ENCODE results near the gene AKAP10. TPM values are rescaled to one million over a fixed set of nuclear protein-coding genes. Genes with fewer than 3 reads are reported as not detected.
"Not testable (repeated sequence)": the region's sequence is repeated elsewhere in the genome, so short reads cannot be mapped to it uniquely, and the experiment has no call there.

AKAP10 gene
- 22.5 and 27.1 TPM in 2 replicates for total RNA-seq
- long read RNA-seq, full-length matches to known transcripts, result 3 of 12 reads
- long read RNA-seq, partial matches to known transcripts, result 3 of 12 reads
- long read RNA-seq, other reads (novel, unspliced or antisense), result 6 of 12 reads

- TF ChIP-seq CTCF (conservative IDR thresholded peaks at IDR 0.05), result no peak
- peak within 1 kb of the TSS; percentile 96 for H3K4me3 Mint-ChIP-seq
- peak within 1 kb of the TSS; percentile 93 for H3K27ac Mint-ChIP-seq (ENCODE audit: unreplicated experiment)
- H3K9me3 Mint-ChIP-seq, result peaks cover 7% of the 10 kb centered on the region
- peaks cover 24% of the 10 kb centered on the region for H3K4me1 Mint-ChIP-seq
- peaks cover 7% of the 10 kb centered on the region for H3K36me3 Mint-ChIP-seq (ENCODE audit: low read depth)
- peak; percentile 96 for DNase-seq (ENCODE audit: low read depth, low spot score)
- no peaks in the 10 kb centered on the region for H3K27me3 Mint-ChIP-seq (ENCODE audit: low read depth)
Measured at GRCh38 chr17:19977293-19978208, at the start of gene AKAP10. TSS of gene AKAP10 (minus strand) at chr17:19977828. CDS start at chr17:19977679, 149 bp downstream.

GRCh38 chr17:20026960-20027359 lies 49.3 kb upstream of the AKAP10 start:
- no peaks in the 10 kb centered on the region for H3K36me3 Mint-ChIP-seq (ENCODE audit: low read depth)
- H3K27ac Mint-ChIP-seq (ENCODE audit: unreplicated experiment), result no peak overlapping the region
- no peak for TF ChIP-seq CTCF (conservative IDR thresholded peaks at IDR 0.05)
- H3K4me3 Mint-ChIP-seq, result no peak overlapping the region
- peaks cover 18% of the 10 kb centered on the region for H3K27me3 Mint-ChIP-seq (ENCODE audit: low read depth)
- no peak for DNase-seq (ENCODE audit: low read depth, low spot score)
- H3K4me1 Mint-ChIP-seq, result no peaks in the 10 kb centered on the region
- no peaks in the 10 kb centered on the region for H3K9me3 Mint-ChIP-seq

- Mint-ChIP-seq H3K27me3 (ENCODE audit: low read depth) (peaks cover 20% of the 10 kb centered on the region), H3K4me3 (no peak overlapping the region), H3K9me3 (peaks cover 2% of the 10 kb centered on the region), H3K4me1 (no peaks in the 10 kb centered on the region), H3K36me3 (ENCODE audit: low read depth) (no peaks in the 10 kb centered on the region), H3K27ac (ENCODE audit: unreplicated experiment) (no peak overlapping the region)
- no peak for TF ChIP-seq CTCF (conservative IDR thresholded peaks at IDR 0.05)
- no peak for DNase-seq (ENCODE audit: low read depth, low spot score)
Measured at GRCh38 chr17:20022701-20023100, 45.1 kb upstream of the AKAP10 start.

GRCh38 chr17:20016475-20016992 lies 38.9 kb upstream of the AKAP10 start:
- H3K4me1 Mint-ChIP-seq; DNase-seq (ENCODE audit: low read depth, low spot score); H3K27ac Mint-ChIP-seq (ENCODE audit: unreplicated experiment); H3K36me3 Mint-ChIP-seq (ENCODE audit: low read depth); H3K4me3 Mint-ChIP-seq; H3K9me3 Mint-ChIP-seq: not testable (repeated sequence)
- peaks cover 36% of the 10 kb centered on the region for H3K27me3 Mint-ChIP-seq (ENCODE audit: low read depth)

- no peak for TF ChIP-seq CTCF (conservative IDR thresholded peaks at IDR 0.05)
- Mint-ChIP-seq H3K27me3 (ENCODE audit: low read depth) (peaks cover 62% of the 10 kb centered on the region), H3K4me3 (peak overlapping the region; percentile 15), H3K9me3 (no peaks in the 10 kb centered on the region), H3K36me3 (ENCODE audit: low read depth) (no peaks in the 10 kb centered on the region), H3K4me1 (peaks cover 11% of the 10 kb centered on the region), H3K27ac (ENCODE audit: unreplicated experiment) (no peak overlapping the region)
- DNase-seq (ENCODE audit: low read depth, low spot score), result no peak
Measured at GRCh38 chr17:20012017-20012536, 34.4 kb upstream of the AKAP10 start.

Data from neural crest cell (in vitro differentiated cells).